GM19240 (cell line): ENCODE results near the gene OR51Q1.

ENCODE experiments used
- DNase-seq: peaks from one replicate; pipeline ENCODE4 v3.0.0; 2011; ENCODE audit warnings: low spot score; ENCODE audit not compliant: insufficient read length

Gene OR51Q1

GRCh38 chr11:5421811-5422210, at the start of gene OR51Q1:
Gene OR51Q1, plus strand, starts transcription at chr11:5422111. Its CDS starts 90 bp downstream, at chr11:5422201.
- DNase-seq, result no peak

DNA sequence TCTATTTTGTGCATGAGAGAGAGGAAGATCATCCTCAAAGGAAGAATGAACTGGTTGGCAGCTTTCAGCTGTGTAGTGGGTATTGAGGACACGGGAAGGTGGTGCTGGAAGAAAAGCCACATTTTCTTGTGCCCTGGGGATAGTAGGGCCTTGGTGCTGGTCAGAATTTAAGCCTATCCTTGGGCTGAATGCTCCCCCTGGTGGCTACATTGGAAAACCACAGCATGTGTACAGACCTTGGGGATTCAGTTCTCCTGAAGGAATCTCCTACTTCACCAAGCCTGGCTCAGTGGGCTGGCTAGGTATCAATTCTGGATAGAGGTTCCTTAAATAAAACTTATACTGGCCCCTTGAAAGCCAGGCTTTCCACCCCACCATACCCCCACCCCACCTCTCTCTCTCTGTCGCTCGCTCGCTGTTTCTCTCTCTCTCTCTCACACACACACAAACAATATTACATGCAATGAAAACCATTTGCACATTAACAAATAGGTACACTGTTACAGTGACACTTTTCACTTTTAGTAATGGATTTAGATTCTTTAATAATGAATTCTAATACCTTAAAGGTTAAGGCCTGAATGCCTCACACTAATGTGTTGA, 41.1 kb upstream of the OR51Q1 start:
- peak; percentile 35 for DNase-seq

DNA sequence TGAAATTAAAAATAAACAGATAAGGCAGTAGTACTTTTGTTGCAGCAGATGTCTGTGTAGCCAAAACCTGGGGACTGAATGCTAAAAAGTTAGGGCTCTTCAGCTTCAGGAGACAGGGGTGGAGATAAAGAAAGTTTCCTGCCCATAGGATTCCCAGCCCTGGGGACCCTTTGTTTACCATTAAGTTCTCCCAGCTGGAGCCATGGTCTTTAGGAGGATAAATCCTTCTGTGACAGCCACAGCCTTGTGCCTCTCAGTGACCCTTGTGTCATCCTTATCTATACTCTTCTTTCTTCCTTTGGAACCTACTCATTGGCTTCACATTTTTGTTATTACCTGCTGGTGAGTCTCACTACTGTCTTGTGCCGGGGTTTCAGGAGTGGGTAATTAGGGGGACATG, 38.3 kb upstream of the OR51Q1 start, which contains the start of gene OR51M1:
Gene OR51M1 (plus strand): TSS at position 237 of the 400 bp plus-strand sequence. CDS start 5,587 bp downstream, outside the sequence.
- DNase-seq, result no peak

- no peak for DNase-seq
These were observed 37.6 kb upstream of the OR51Q1 start for GRCh38 chr11:5384335-5384734.

- no peak for DNase-seq
These were observed 31.7 kb upstream of the OR51Q1 start for GRCh38 chr11:5390210-5390609.

DNA sequence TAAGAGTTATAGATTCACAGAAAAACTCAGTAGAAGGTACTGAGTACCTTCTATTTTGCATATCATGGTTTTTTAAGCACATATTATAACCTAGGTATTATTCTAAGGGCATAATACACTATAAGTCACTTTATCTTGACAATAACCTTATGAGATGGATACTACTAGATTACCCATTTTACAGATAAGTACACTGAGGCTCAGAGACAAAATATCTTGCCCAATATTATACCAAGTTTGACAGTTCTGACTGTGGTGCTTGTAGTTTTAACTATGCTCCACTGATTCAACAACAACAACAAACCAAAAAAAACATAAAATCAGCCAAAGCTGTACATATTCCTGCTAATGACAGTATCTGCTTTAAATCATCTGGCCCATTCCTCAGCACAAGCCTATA, 27.8 kb upstream of the OR51Q1 start:
- no peak for DNase-seq

GRCh38 chr11:5398936-5399335, 23.0 kb upstream of the OR51Q1 start:
- no peak for DNase-seq

GRCh38 chr11:5405173-5405572, 16.7 kb upstream of the OR51Q1 start:
- DNase-seq, result no peak

- DNase-seq, result no peak
These were observed 918 bp upstream of the OR51Q1 start for GRCh38 chr11:5420993-5421392.

DNA sequence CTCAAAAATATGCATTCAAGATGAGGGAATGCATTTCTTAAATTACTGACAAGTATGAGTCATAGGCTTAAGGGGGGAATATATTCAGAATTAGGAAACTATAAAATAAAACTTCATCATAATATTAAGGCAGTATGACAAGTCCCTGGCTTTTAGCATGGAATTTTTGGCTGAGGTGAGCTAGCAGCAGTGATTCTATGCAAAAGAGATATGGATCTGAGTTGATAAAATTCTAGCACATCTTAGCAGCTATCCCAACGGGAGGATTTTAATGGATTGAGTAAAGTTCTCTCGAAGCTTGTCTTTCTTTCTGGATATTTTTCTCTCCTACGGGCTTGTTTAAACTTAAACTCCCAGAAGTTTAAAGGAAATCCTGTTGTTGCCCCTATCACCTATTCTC, 1.2 kb downstream of the OR51Q1 start:
- no peak for DNase-seq

DNA sequence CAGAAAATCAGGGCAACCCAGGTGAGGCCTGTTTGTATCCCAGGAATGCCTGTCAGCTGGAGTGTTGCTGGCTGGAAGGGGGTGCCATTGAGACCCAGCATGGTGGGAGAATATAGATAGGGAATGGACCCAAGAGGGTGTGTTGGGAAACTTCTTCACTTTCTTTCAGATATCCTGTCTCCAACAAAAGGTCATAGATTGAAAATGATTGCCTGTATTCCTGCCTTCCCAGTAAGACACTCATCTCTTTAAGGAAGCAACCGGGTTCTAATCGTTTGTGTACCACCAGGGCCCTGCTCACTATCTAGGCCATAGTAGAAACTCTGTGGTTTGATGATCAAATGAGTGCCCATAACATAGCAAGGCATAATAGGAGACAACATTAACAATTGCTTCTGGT, 19.5 kb downstream of the OR51Q1 start, which contains the start of gene OR51I1:
Gene OR51I1 (minus strand): TSS at position 101 of the 400 bp plus-strand sequence. CDS start 0 bp downstream, at position 101.
- DNase-seq, result no peak

- no peak for DNase-seq
These were observed 22.0 kb downstream of the OR51Q1 start for GRCh38 chr11:5443835-5444393.

GRCh38 chr11:5449023-5449422, 27.1 kb downstream of the OR51Q1 start, which contains the start of gene OR51I2:
Gene OR51I2, plus strand, starts transcription at chr11:5449323. Its CDS starts 4,166 bp downstream, at chr11:5453489.
- no peak for DNase-seq

DNA sequence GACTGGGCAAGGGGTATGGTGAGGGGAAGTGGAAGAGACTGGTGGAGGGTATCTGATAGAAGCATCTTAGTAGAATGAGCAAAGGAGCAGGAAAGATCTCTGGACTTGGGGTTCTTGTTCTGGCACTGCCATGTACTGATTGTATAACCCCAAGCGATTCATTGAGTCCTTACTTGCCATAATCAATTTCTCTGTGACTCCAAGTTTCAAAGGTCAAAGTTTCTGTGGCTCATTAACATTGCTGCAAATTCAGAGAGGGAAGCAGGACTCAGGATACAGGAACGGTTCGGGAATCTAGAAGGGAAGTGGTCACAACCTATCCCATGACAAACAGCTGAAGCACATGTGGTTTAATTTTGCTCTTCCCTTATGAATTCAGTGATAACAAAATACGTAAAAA, 27.5 kb downstream of the OR51Q1 start:
- DNase-seq, result no peak

DNA sequence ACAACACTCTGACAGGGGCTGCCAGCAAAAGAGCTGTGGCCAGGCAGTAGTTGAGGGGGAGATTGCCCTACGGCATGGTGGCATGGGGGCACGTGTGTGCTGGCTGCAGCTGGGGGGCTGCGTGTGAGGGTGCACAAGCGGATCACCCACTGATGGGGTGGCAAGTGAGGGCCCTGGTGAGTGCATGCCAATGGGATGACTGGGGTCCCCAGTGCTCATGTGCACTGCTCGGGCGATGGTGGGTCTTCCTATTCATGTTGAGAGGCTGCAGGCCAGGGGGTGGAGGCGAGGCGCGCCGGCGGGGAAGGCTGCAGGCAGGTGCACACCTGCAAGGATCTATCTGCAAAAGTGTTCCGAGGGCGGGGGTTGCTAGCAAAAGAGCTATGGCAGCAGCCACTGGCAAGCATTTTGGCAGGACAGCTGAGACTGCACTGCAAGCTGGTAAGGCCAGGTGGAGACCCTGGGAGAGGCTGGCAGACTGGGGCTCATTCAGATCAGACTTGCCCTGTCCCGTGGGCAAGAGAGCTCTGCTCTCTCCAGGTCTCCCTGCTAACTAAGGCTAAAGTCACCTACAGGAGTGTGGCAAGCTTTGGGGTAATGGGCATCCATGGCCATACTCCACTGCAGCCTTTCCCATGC, 39.2 kb downstream of the OR51Q1 start:
- DNase-seq, result no peak

DNA sequence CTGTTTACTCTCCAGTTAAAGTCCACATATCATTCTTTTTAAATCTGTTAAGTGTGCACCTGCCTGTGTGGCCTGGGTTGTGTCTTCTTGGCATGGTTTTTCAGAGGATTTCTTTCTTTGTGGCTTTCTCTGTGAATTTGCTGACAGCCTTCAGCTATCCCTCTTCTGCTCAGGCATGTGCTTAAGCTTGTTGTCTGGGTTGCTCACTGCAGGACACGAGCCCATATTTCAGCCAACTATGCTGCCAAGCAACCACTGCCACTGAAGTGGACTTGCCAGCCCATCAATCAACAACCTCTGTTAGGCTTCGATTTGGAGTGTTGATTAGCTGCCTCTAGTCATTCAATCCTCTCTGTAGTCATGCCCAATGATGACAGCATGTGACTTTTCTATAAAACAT, 45.6 kb downstream of the OR51Q1 start:
- no peak for DNase-seq
